Uterus (tissue), 2 donors: ENCODE results near the gene HIGD1C.

Experiments
- CTCF ChIP-seq, 4 experiments: fragments of 200-600 bp in 2 of 4; fragments of 450-650 bp in 2 of 4; sonication (generic) in 2 of 4; IDR thresholded peaks; one replicate each; pipeline ENCODE4 v1.5.1; 2016 to 2019; ENCODE audit warnings: antibody characterized with exemption in 4 of 4, mild to moderate bottlenecking in 2 of 4, moderate library complexity in 1 of 4
- POLR2A ChIP-seq, 2 donors: fragments of 450-650 bp; IDR thresholded peaks; one replicate each; pipeline ENCODE4 v1.6.1; 2016; ENCODE audit warnings: antibody characterized with exemption in 2 of 2, mild to moderate bottlenecking in 1 of 2, moderate library complexity in 1 of 2

DNA sequence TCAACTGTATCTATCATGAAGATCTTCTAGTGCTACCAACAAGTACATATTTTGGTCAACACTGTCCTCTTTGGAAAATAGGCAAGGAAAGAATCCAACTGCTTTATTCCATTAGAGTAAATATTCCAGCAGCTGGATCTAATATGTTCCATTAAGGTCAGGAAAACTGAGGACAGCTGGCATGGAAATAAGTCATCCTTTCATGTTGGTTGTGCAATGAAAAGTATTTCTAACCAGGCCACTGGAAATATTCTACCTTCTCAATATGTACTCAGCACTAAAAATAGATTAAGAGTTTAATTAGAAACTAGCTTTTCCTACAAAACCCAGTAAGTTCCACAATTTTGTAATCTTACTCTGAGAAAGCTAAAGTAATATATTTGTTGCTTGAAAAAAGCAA lies 19.6 kb downstream of the HIGD1C start:
- no peak for TF ChIP-seq CTCF (IDR thresholded peaks at IDR 0.05)
- TF ChIP-seq POLR2A (IDR thresholded peaks at IDR 0.05): no peak
